ENCODE measurements around the gene GPT2.
A peak's percentile ranks its signal among the peaks of the same experiment; 100 is the strongest.

GPT2 gene

GRCh38 chr16:46883690-46884512 lies at the start of gene GPT2:
Gene GPT2, plus strand, starts transcription at chr16:46884362. Its CDS starts 354 bp downstream, at chr16:46884716.
- DNase-seq: peak; percentile 81

GRCh38 chr16:46836534-46837530 lies 47.3 kb upstream of the GPT2 start:
- DNase-seq: no peak

GRCh38 chr16:46839986-46840443 lies 44.1 kb upstream of the GPT2 start:
- DNase-seq: no peak

- no peak for DNase-seq
Measured at GRCh38 chr16:46842192-46842895, 41.8 kb upstream of the GPT2 start.

GRCh38 chr16:46843898-46844642 lies 40.1 kb upstream of the GPT2 start:
- DNase-seq: no peak

GRCh38 chr16:46844771-46845170 lies 39.4 kb upstream of the GPT2 start:
- DNase-seq: no peak

GRCh38 chr16:46845952-46846351 lies 38.2 kb upstream of the GPT2 start:
- DNase-seq: no peak

- no peak for DNase-seq
Measured at GRCh38 chr16:46848768-46849764, 35.1 kb upstream of the GPT2 start.

- no peak for DNase-seq
Measured at GRCh38 chr16:46850619-46851555, 33.3 kb upstream of the GPT2 start.

GRCh38 chr16:46852130-46852529 lies 32.0 kb upstream of the GPT2 start:
- DNase-seq: no peak

- peak; percentile 56 for DNase-seq
Measured at GRCh38 chr16:46853713-46854443, 30.3 kb upstream of the GPT2 start.

GRCh38 chr16:46854846-46855245 lies 29.3 kb upstream of the GPT2 start:
- no peak for DNase-seq

- no peak for DNase-seq
Measured at GRCh38 chr16:46855389-46855788, 28.8 kb upstream of the GPT2 start.

- DNase-seq: peak; percentile 59
Measured at GRCh38 chr16:46857368-46857945, 26.7 kb upstream of the GPT2 start.

GRCh38 chr16:46858151-46858550 lies 26.0 kb upstream of the GPT2 start:
- DNase-seq: no peak

GRCh38 chr16:46859719-46860152 lies 24.4 kb upstream of the GPT2 start:
- DNase-seq: no peak

- no peak for DNase-seq
Measured at GRCh38 chr16:46862555-46863447, 21.4 kb upstream of the GPT2 start.
